Measurements from ENCODE around the gene PPIL6.

Gene PPIL6

DNA sequence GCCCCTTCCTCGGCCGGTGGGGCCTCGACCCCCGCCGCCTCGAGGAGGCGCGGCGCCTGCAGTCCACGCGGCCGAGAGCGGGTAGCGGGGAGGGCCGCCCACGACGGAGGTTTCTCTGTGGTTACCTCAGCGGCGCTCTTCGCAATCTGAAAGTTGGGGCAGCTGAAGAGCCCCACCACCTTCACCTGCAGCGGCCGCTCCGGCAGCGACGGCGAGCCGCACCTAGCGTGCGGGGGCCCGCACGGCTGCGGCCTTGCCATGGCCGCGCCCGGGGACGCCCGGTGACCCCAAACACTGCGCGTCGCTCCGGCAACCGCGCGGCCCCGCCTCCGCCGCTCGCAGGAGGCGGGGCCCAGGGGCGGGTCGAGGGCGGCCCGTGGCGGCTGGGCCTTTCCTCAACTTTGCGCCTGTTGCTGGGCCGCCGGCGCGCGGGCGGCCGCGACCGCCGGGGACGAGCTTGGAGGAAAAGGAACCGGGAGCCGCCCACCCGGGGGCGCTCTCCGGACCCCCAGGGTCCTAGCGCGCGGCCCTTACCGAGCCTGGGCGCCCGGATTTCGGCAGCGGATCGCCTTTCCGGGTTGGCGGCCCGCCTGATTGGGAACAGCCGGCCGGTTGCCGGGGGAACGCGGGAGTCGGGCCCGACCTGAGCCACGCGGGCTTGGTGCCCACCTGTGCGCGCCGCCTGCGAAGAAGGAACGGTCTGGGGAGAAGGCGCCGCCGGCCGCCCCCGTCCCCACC is at the start of gene PPIL6, which contains the start of gene SMPD2:
Gene PPIL6, minus strand, starts transcription at position 298 of the 738 bp plus-strand sequence. Its CDS starts 38 bp downstream, at position 260.
Gene SMPD2, plus strand, starts transcription at position 394 of the 738 bp plus-strand sequence. CDS start 398 bp downstream, outside the sequence.
- Mint-ChIP-seq H3K4me3 (peak within 1 kb of the TSS; percentile 94), H3K27me3 (ENCODE audit: low read depth) (no peaks in the 10 kb centered on the region), H3K36me3 (ENCODE audit: low read depth) (peaks cover 34% of the 10 kb centered on the region), H3K9me3 (no peaks in the 10 kb centered on the region), H3K27ac (peak within 1 kb of the TSS; percentile 89), H3K4me1 (ENCODE audit: low read depth) (peaks cover 24% of the 10 kb centered on the region)

DNA sequence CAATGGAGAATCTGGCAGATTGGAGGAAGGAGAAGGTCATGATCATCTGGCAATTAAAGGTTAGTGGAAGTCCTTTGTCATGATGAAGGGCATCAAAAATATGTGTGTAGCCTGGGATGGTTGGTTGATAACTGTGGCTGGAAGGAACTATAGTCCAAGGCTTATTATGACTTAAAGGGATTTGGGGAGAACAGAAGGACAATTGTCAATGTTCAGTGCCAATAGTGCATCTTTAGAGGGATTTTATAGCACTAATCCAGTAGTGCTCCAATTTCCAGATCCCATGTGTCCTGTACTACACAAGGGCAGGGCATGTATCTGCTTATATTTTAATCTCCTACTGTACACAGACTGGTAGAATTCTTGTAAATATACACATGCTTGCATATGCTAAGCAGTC is 47.6 kb upstream of the PPIL6 start:
- H3K27me3 Mint-ChIP-seq (ENCODE audit: low read depth), result peaks cover 4% of the 10 kb centered on the region
- H3K9me3 Mint-ChIP-seq, result no peaks in the 10 kb centered on the region
- H3K4me1 Mint-ChIP-seq (ENCODE audit: low read depth), result peaks cover 31% of the 10 kb centered on the region
- no peak overlapping the region for H3K27ac Mint-ChIP-seq
- no peaks in the 10 kb centered on the region for H3K36me3 Mint-ChIP-seq (ENCODE audit: low read depth)
- no peak overlapping the region for H3K4me3 Mint-ChIP-seq

DNA sequence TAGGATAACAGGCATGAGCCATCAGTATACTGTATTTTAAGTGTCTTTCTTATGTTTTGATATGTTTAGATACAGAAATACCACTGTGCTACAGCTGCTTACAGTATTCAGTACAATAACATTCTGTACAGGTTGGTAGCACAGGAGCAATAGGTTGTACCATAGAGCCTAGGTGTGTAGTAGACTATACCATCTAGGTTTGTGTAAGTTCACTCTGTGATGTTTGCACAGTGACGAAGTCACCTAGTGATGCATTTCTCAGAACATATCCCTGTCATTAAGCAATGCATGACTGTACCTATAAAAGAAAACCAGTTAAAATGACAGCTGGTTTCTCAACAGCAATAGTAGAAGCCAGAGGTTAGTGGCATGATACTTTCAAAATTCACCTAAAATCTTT is 45.6 kb upstream of the PPIL6 start:
- peaks cover 31% of the 10 kb centered on the region for H3K4me1 Mint-ChIP-seq (ENCODE audit: low read depth)

DNA sequence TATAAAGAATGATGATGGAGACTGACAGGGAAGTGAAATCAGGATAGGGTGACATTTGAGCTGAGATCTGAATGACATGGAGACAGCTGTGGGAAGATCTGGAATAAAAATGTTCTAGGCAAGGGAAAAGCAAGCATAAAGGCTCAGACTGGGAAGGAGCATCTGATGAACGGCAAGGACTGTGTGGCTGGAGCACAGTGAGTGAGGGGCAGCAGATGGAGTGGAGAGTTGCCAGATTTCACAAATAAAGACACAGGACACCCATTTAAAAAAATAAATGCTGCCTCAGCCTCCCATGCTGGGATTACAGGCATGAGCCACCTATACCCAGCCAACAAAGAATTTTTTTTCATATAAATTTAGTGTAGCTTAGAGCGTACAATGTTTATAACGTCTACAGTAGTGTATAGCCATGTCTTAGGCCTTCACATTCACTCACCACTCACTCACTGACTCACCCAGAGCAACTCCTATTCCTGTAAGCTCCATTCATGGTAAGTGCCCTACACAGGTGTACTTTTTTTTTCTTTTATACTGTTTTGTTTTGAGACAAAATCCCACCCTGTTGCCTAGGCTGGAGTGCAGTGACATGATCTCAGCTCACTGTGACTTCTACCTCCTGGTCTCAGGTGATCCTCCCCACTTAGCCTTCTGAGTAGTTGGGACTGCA is 45.0 kb upstream of the PPIL6 start:
- Mint-ChIP-seq H3K36me3 (ENCODE audit: low read depth) (peaks cover 19% of the 10 kb centered on the region), H3K4me3 (no peak overlapping the region), H3K9me3 (no peaks in the 10 kb centered on the region), H3K4me1 (ENCODE audit: low read depth) (peaks cover 32% of the 10 kb centered on the region), H3K27ac (no peak overlapping the region), H3K27me3 (ENCODE audit: low read depth) (peaks cover 4% of the 10 kb centered on the region)

More for the DNA sequence above, 45.6 kb upstream of the PPIL6 start:
- no peak overlapping the region for H3K27ac Mint-ChIP-seq
- no peaks in the 10 kb centered on the region for H3K9me3 Mint-ChIP-seq
- peaks cover 4% of the 10 kb centered on the region for H3K27me3 Mint-ChIP-seq (ENCODE audit: low read depth)
- H3K4me3 Mint-ChIP-seq, result no peak overlapping the region
- H3K36me3 Mint-ChIP-seq (ENCODE audit: low read depth), result peaks cover 12% of the 10 kb centered on the region

DNA sequence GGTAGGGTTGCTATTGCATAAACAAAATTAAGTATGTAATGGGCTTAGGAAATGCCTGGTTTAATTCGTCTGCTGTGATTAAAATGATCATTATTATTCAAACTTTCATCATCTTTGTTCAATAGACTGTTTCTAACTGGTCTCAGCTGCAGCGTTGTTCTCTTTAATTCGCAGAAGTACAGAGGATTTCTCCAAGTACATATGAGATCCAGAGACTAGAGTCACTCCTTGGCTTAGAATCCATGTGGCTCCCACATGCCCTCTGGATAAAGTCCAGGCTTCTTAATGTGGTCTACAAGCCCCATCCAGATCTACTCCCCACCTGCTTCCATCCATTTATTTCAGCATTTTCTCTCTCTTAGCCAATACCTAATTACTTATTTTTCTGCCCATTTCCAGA is 43.7 kb upstream of the PPIL6 start:
- peaks cover 28% of the 10 kb centered on the region for H3K36me3 Mint-ChIP-seq (ENCODE audit: low read depth)
- H3K4me3 Mint-ChIP-seq, result peak overlapping the region; percentile 73
- peaks cover 37% of the 10 kb centered on the region for H3K4me1 Mint-ChIP-seq (ENCODE audit: low read depth)
- peaks cover 4% of the 10 kb centered on the region for H3K27me3 Mint-ChIP-seq (ENCODE audit: low read depth)
- H3K9me3 Mint-ChIP-seq, result no peaks in the 10 kb centered on the region
- H3K27ac Mint-ChIP-seq, result peak overlapping the region; percentile 47

DNA sequence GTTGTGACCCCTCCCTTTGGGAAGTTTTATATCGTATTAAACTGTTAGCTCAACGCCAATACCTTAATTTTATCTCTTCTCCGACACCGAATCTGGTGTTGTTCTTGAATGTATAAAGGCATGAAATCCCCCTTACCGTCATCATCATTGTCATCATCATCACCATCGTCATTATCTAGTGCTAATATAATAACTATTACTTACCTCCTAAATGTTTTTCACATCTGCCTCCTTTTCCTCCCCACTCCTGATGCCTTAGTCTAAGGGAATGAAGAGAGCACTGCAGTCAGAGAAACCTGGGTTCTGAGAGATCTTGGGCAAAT is 43.3 kb upstream of the PPIL6 start:
- H3K4me1 Mint-ChIP-seq (ENCODE audit: low read depth), result peaks cover 41% of the 10 kb centered on the region
- H3K36me3 Mint-ChIP-seq (ENCODE audit: low read depth), result peaks cover 32% of the 10 kb centered on the region
- H3K27me3 Mint-ChIP-seq (ENCODE audit: low read depth), result peaks cover 4% of the 10 kb centered on the region
- peak overlapping the region; percentile 73 for H3K4me3 Mint-ChIP-seq
- H3K27ac Mint-ChIP-seq, result peak overlapping the region; percentile 47
- H3K9me3 Mint-ChIP-seq, result no peaks in the 10 kb centered on the region

DNA sequence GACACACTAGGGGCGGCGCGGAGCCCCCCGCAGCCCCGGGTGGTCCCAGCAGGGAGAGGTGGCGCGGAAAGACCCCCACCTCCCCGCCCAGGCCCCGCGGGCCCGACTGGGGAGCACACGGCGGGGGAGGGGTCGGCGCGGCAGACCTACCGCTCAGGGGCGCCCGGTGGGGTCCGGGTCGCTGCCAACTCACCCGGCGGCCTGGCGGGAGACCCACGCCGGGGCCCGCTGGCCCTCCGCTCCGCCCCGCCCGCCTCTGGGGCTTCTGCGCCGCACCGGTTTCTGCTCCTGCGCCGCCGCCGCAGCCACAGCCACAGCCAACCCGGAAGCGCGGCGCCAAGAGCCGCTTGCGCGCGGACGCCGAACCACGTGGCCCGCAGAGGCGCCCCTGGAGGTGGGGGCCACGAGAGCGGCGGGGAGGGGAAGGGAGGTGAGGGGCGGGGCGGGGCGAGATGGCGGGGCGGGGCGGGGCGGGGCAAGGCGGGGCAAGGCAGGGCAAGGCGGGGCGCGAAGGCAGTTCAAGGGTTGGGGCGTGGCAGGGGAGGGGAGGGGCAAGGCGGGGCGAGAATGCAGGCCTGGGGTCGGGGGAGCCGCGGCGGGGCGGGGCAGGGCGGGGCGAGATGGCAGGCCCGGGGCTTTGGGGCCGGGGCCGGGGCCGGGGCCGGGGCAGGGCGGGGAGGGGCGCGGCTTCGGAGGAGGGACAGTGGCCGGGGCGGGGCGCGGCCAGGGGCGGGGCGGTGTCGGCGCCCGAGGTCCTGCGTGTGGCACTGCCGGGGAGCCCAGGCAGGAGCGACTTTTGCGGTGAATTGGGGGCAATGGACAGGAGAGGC is 42.7 kb upstream of the PPIL6 start, which contains the start of gene ZBTB24:
Gene ZBTB24, minus strand, starts transcription at position 315 of the 830 bp plus-strand sequence. CDS start 1,193 bp downstream, outside the sequence.
- Mint-ChIP-seq H3K9me3 (no peaks in the 10 kb centered on the region), H3K4me3 (peak within 1 kb of the TSS; percentile 96), H3K27ac (peak within 1 kb of the TSS; percentile 86), H3K4me1 (ENCODE audit: low read depth) (peaks cover 46% of the 10 kb centered on the region), H3K36me3 (ENCODE audit: low read depth) (peaks cover 37% of the 10 kb centered on the region), H3K27me3 (ENCODE audit: low read depth) (peaks cover 4% of the 10 kb centered on the region)

DNA sequence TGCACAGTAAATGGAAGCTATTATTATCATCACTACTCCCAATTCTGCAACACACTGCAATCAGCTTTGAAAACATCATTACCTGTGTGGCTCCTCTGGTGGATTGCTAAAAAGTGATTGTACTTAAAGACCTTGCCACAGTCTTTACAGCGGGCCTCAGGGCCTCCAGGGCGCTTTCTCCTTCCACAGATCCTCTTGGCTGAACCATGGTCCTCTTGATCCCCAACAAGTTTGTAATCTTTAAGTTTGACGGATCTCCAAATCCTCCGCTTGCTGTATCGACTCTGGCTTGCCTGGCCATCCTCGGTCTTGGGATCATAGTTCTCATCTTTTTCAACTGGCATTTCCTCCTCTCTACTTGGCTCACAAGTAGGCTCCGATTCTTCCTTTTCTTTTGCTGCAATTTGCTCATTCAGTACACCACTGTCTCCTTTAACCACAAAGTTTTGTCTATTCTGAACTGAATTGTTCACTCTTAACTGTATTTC is 40.6 kb upstream of the PPIL6 start:
- no peaks in the 10 kb centered on the region for H3K9me3 Mint-ChIP-seq
- H3K36me3 Mint-ChIP-seq (ENCODE audit: low read depth), result peaks cover 53% of the 10 kb centered on the region
- H3K27ac Mint-ChIP-seq, result peak overlapping the region; percentile 86
- H3K4me3 Mint-ChIP-seq, result peak overlapping the region; percentile 96
- peaks cover 59% of the 10 kb centered on the region for H3K4me1 Mint-ChIP-seq (ENCODE audit: low read depth)
- H3K27me3 Mint-ChIP-seq (ENCODE audit: low read depth), result no peaks in the 10 kb centered on the region

DNA sequence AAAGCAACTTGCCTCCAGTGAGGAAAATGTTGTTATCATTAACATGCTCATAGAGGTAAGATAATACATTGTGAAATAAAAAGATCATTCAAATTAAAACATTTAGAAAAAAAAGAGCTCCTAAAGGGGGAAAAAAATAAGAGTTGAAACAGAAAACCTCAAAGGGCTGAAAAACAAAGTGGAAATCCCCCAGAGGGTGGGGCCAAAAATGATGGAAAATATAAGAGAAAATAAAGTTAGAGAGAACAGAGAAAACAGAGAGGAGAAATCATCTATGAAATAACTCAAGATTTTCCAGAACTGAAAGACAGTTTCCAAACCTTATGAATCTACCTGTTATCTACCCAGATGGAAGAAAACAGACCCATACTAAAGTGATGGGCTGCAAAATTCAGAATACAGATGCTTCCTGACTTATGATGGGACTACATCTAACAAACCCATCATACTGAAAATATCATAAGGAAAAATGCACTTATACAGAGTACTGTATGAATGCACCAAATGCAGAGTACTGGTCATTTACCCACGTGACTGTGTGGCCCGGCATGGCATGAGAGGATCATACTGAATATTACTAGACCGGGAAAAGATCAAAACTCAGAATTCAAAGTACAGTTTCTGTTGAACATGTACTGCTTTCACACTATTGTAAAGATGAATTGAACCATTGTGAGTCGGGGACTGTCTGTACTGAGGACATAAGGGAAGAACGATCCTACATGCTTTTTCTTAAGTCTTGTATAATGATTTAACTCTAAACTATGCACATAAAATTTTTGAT is 38.6 kb upstream of the PPIL6 start:
- Mint-ChIP-seq H3K36me3 (ENCODE audit: low read depth) (peaks cover 67% of the 10 kb centered on the region), H3K9me3 (no peaks in the 10 kb centered on the region)

DNA sequence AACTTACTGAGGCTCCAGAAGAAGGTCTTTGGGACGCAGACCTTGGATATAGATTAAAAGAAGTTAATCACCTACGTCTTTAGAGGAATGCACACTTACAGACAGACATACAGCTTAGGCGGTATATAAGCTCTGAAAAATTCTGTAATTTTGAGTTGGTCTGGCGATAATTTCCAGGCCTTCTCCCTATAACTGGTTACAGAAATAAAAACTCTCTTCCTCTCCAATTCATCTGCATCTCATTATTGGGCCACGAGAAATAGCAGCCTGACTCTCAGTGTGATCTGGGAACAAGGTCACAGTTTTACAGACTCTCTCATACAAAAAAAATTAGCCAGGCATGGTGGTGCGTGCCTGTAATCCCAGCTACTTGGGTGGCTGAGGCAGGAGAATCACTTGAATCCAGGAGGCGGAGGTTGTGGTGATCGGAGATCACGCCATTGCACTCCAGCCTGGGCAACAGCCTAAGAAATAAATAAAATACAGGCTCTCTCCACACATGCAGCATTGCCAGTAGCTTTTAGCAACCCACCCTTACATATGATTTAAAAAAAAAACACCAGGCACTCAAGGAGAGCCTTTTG is 37.9 kb upstream of the PPIL6 start:
- Mint-ChIP-seq H3K27ac (peak overlapping the region; percentile 91), H3K36me3 (ENCODE audit: low read depth) (peaks cover 70% of the 10 kb centered on the region), H3K4me3 (peak overlapping the region; percentile 88), H3K9me3 (no peaks in the 10 kb centered on the region), H3K4me1 (ENCODE audit: low read depth) (peaks cover 64% of the 10 kb centered on the region), H3K27me3 (ENCODE audit: low read depth) (no peaks in the 10 kb centered on the region)

More for the DNA sequence above, 38.6 kb upstream of the PPIL6 start:
- Mint-ChIP-seq H3K4me3 (peak overlapping the region; percentile 88), H3K27me3 (ENCODE audit: low read depth) (no peaks in the 10 kb centered on the region), H3K4me1 (ENCODE audit: low read depth) (peaks cover 64% of the 10 kb centered on the region), H3K27ac (peak overlapping the region; percentile 91)

DNA sequence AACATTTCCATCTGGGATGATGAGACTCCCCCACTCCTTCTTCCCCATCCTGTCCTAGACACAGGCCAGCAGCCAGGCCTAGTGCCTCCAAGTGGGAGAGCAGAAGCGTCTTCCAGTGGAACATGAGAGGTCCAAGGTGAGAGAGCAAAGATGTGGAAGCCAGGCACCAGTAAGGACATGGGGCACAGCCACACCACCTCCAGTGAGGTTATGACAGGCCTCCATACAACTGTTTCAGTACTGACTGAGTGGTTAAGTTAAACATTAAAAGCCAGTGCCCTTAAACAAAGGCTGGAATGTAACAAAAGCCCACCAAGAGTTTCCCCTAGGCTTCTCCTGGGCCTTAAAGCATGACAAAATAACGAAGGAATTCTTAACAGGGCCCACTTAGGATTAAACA is 37.3 kb upstream of the PPIL6 start:
- Mint-ChIP-seq H3K4me3 (peak overlapping the region; percentile 88), H3K4me1 (ENCODE audit: low read depth) (peaks cover 70% of the 10 kb centered on the region), H3K27ac (peak overlapping the region; percentile 91), H3K27me3 (ENCODE audit: low read depth) (no peaks in the 10 kb centered on the region), H3K9me3 (no peaks in the 10 kb centered on the region), H3K36me3 (ENCODE audit: low read depth) (peaks cover 76% of the 10 kb centered on the region)

DNA sequence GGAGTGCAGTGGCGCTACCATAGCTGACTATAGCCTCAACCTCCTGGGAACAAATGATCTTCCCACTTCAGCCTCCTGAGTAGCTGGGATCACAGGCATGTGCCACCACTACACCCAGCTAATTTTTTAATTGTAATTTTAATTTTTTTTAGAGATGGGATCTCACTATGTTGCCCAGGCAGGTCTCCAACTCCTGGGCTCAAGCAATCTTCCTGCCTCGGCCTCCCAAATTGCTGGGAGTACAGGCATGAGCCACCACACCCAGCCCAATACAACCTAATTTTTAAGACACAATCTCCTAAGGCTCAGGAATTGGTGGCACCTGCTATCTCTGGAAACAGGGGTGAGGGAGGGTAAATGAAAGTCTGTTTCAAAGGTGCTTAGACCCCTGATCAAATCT is 36.8 kb upstream of the PPIL6 start:
- H3K9me3 Mint-ChIP-seq, result no peaks in the 10 kb centered on the region
- H3K36me3 Mint-ChIP-seq (ENCODE audit: low read depth), result peaks cover 79% of the 10 kb centered on the region
- H3K4me1 Mint-ChIP-seq (ENCODE audit: low read depth), result peaks cover 76% of the 10 kb centered on the region
- peak overlapping the region; percentile 91 for H3K27ac Mint-ChIP-seq
- no peaks in the 10 kb centered on the region for H3K27me3 Mint-ChIP-seq (ENCODE audit: low read depth)
- peak overlapping the region; percentile 88 for H3K4me3 Mint-ChIP-seq

DNA sequence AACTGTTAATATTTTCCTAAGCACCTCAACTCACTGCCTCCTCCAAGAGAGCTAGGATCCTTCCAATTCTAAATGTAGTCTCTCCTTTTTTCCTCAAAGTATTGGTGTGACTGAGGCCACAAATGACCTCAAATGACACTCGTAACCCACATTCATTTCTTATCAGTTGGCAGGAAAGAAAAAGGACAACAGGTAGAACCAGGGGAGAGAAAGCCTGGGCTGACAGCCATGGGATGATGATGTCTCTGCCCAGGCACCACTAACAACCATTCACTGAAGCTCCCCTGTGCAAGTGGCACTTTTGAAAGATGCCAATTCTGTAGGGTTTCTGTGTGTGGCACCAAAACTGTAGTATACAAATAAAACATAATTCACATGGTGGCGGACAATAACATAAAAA is 35.2 kb upstream of the PPIL6 start:
- Mint-ChIP-seq H3K4me3 (no peak overlapping the region), H3K4me1 (ENCODE audit: low read depth) (peaks cover 77% of the 10 kb centered on the region), H3K36me3 (ENCODE audit: low read depth) (peaks cover 80% of the 10 kb centered on the region), H3K9me3 (no peaks in the 10 kb centered on the region), H3K27me3 (ENCODE audit: low read depth) (no peaks in the 10 kb centered on the region), H3K27ac (no peak overlapping the region)
